HG02840 (cell line): ENCODE data around the gene POLR2C.
"Not testable (repeated sequence)": the region's sequence is repeated elsewhere in the genome, so short reads cannot be mapped to it uniquely, and the experiment has no call there.

Source experiments
- ATAC-seq: cut with Tn5 transposase; IDR thresholded peaks from one replicate; pipeline ENCODE4 v1.9.1; 2021; ENCODE audit warnings: mild to moderate bottlenecking, moderate library complexity, moderate number of reproducible peaks; ENCODE audit not compliant: unreplicated experiment, low FRiP score

The POLR2C gene

GRCh38 chr16:57478396-57479204 is 16.1 kb downstream of the POLR2C start:
- no peak for ATAC-seq

- ATAC-seq, result no peak
These were observed 16.9 kb downstream of the POLR2C start for GRCh38 chr16:57479205-57479975.

- no peak for ATAC-seq
These were observed 17.7 kb downstream of the POLR2C start for GRCh38 chr16:57479976-57480753.

- no peak for ATAC-seq
These were observed 18.3 kb downstream of the POLR2C start for GRCh38 chr16:57480754-57481230.

GRCh38 chr16:57481421-57481820 is 18.9 kb downstream of the POLR2C start:
- no peak for ATAC-seq

- no peak for ATAC-seq
These were observed 20.5 kb downstream of the POLR2C start for GRCh38 chr16:57482845-57483545.

- ATAC-seq, result no peak
These were observed 21.4 kb downstream of the POLR2C start for GRCh38 chr16:57483725-57484514.

GRCh38 chr16:57484515-57485005 is 22.1 kb downstream of the POLR2C start:
- ATAC-seq, result no peak

GRCh38 chr16:57485091-57485915 is 22.8 kb downstream of the POLR2C start:
- ATAC-seq, result no peak

- peak; percentile 65 for ATAC-seq
These were observed 23.7 kb downstream of the POLR2C start, which contains the start of gene DOK4 for GRCh38 chr16:57485916-57486857. Gene DOK4 (minus strand): TSS chr16:57486493. CDS start chr16:57479507, 6,986 bp downstream.

GRCh38 chr16:57486858-57487834 is 24.7 kb downstream of the POLR2C start:
- no peak for ATAC-seq

- no peak for ATAC-seq
These were observed 26.8 kb downstream of the POLR2C start for GRCh38 chr16:57489229-57489628.

GRCh38 chr16:57493767-57494166 is 31.3 kb downstream of the POLR2C start:
- ATAC-seq, result no peak

- no peak for ATAC-seq
These were observed 34.6 kb downstream of the POLR2C start for GRCh38 chr16:57497121-57497520.

- ATAC-seq, result no peak
These were observed 35.6 kb downstream of the POLR2C start for GRCh38 chr16:57498031-57498430.

GRCh38 chr16:57499941-57500340 is 37.5 kb downstream of the POLR2C start:
- not testable (repeated sequence) for ATAC-seq
